Kidney (tissue), 14 donors: ENCODE data around the gene KDM4C. TPM values are rescaled to one million over a fixed set of nuclear protein-coding genes. Genes with fewer than 3 reads are reported as not detected.

Experiments
- DNase-seq, 5 donors: peaks; one replicate each; pipeline ENCODE4 v3.0.0-alpha.2; 2013 to 2020
- FAIRE-seq: peaks from 2 replicates; lab custom pipeline; 2012; peaks lifted over from hg19 to GRCh38; lab: Jason Lieb, UNC
- H3K27ac ChIP-seq, 2 donors: one replicate each; pipeline ENCODE4 v1.7.0; 2013; ENCODE audit warnings: low read depth in 2 of 2, low read length in 2 of 2, inconsistent platforms in 1 of 2
- H3K27me3 ChIP-seq: one replicate; pipeline ENCODE4 v1.7.1; 2013; ENCODE audit warnings: low read length, inconsistent platforms; ENCODE audit not compliant: control insufficient read depth, insufficient read depth
- H3K36me3 ChIP-seq, 3 donors: one replicate each; pipeline versions ENCODE4 v1.7.0 to v1.7.1; 2013; ENCODE audit warnings: low read length in 3 of 3, control low read depth in 1 of 3, inconsistent platforms in 1 of 3; ENCODE audit not compliant: insufficient read depth in 3 of 3, control insufficient read depth in 2 of 3
- H3K4me1 ChIP-seq, 3 donors: one replicate each; pipeline versions ENCODE4 v1.7.0 to v1.7.1; 2013; ENCODE audit warnings: low read length in 3 of 3, inconsistent platforms in 1 of 3, low read depth in 1 of 3; ENCODE audit not compliant: control insufficient read depth in 2 of 3, insufficient read depth in 2 of 3
- H3K4me3 ChIP-seq, 3 donors: one replicate each; pipeline versions ENCODE4 v1.7.0 to v1.8.1; 2013; ENCODE audit warnings: low read length in 3 of 3, control low read depth in 1 of 3, inconsistent platforms in 1 of 3
- H3K9ac ChIP-seq, 3 donors: one replicate each; pipeline versions ENCODE4 v1.7.0 to v1.7.1; 2013; ENCODE audit warnings: low read length in 3 of 3, control low read depth in 1 of 3, inconsistent platforms in 1 of 3
- H3K9me3 ChIP-seq, 3 donors: one replicate each; pipeline versions ENCODE4 v1.7.0 to v1.7.1; 2013; ENCODE audit warnings: low read length in 3 of 3, control low read depth in 1 of 3, inconsistent platforms in 1 of 3; ENCODE audit not compliant: control insufficient read depth in 2 of 3, insufficient read depth in 1 of 3
- intact Hi-C: fragments of 100-400 bp; cut with DNase I; formaldehyde crosslinking; loops from one replicate; pipeline ENCODE4 v1.11.1; 2022
- polyA plus RNA-seq: library from polyadenylated mRNA; stranded (reverse); fragments of 350-450 nt; fragmentation: Illumina TruSeq; extraction: RNeasy Lipid Tissue Mini Kit (QIAGEN cat#74804); gene quantifications from one replicate; pipeline ENCODE4 v1.2.3, GENCODE V29; 2014; ENCODE audit warnings: low read depth, low replicate concordance; ENCODE audit not compliant: insufficient read depth
- total RNA-seq: library from RNA; stranded (reverse); fragmentation: NEBNext Ultra II Directional; extraction: Animal tissue kit (Norgen Biotek cat#: 25700); gene quantifications from one replicate; pipeline ENCODE4 v1.2.1, GENCODE V29; 2021
- TF ChIP-seq, protein P1 (sequence below): IDR thresholded peaks from 3 replicates; pipeline ENCODE4 v1.5.1; 2012; ENCODE audit warnings: mild to moderate bottlenecking, moderate library complexity, borderline replicate concordance; ENCODE audit not compliant: insufficient read depth; ENCODE audit errors: extremely low read depth
- donor health status: control.
- donor health status: control.
- donor health status: control.
- donor health status: control.
- donor health status: control.
- donor health status: DM: yes; HTN: yes; CAD: no.
- donor health status: Normal renal cell carcinoma (clear cell type).

Gene KDM4C
- total and polyA plus RNA-seq, 2 donors from 2014 or later: 7.1 to 47.1 TPM

DNA sequence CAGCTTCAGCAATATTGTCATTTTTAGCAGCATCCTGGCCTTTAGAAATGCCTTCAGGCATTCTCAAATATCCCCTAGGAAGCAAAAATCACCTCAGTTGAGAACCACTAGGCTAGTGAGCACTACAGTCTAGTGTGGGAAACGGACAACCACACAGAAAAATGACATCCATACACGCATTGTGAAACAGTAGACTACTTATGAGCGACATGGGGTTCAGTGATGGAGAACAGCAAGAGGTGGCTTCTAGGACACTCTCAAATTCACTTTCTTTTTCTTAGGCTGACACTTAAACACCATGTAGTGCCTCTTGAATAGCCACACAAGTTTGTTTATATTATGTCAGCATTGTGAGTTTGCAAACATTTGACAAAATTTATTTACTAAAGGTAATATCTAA lies 203.0 kb downstream of the KDM4C start:
- H3K27ac ChIP-seq: no peak overlapping the region
- H3K4me1 ChIP-seq: peaks cover 0 to 7% (median 1%) of the 10 kb centered on the region in 3 donors
- H3K9me3 ChIP-seq: no peaks in the 10 kb centered on the region
- no peaks in the 10 kb centered on the region for H3K36me3 ChIP-seq
- FAIRE-seq: no peak
- no peak overlapping the region for H3K4me3 ChIP-seq
- TF ChIP-seq, protein P1, sequence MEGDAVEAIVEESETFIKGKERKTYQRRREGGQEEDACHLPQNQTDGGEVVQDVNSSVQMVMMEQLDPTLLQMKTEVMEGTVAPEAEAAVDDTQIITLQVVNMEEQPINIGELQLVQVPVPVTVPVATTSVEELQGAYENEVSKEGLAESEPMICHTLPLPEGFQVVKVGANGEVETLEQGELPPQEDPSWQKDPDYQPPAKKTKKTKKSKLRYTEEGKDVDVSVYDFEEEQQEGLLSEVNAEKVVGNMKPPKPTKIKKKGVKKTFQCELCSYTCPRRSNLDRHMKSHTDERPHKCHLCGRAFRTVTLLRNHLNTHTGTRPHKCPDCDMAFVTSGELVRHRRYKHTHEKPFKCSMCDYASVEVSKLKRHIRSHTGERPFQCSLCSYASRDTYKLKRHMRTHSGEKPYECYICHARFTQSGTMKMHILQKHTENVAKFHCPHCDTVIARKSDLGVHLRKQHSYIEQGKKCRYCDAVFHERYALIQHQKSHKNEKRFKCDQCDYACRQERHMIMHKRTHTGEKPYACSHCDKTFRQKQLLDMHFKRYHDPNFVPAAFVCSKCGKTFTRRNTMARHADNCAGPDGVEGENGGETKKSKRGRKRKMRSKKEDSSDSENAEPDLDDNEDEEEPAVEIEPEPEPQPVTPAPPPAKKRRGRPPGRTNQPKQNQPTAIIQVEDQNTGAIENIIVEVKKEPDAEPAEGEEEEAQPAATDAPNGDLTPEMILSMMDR: no peak
- H3K27me3 ChIP-seq: no peaks in the 10 kb centered on the region
- H3K9ac ChIP-seq: no peak overlapping the region
- intact Hi-C loops: no loop called here
- DNase-seq: no peak

DNA sequence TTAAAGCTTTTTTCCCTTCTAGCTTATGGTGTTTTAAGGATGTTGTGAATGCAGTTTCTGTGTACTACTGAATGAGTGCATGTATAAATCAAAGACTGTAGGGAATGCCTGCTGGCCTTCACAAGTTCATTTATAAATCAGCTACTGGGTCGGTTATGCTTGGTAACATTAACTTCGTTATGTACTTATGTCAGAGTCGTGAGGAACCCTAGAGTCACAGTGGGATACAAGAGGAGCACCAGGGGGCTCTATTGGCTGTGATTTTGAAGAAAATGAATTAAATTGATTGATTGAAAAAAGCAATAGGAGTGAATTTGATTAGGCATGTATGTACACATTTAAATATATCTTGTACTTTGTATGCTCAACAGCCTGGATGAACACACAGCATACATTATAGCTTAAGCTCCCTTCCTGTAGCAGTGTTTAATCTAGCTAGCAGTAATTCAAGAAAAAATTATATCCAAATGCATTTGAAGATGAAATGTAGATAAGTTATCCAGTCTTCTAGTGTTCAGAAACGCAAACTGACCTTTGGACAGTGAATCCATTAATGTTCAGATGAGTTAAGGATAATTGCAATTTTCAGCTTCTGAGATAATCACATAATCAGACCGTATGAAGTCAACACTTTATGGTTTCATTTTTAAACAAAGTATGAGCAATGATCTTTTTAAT lies 204.2 kb downstream of the KDM4C start:
- Histone ChIP-seq H3K4me3 (no peak overlapping the region), H3K27ac (no peak overlapping the region), H3K9ac (no peak overlapping the region), H3K36me3 (no peaks in the 10 kb centered on the region), H3K9me3 (no peaks in the 10 kb centered on the region), H3K27me3 (no peaks in the 10 kb centered on the region), H3K4me1 (peaks cover 0 to 7% (median 0%) of the 10 kb centered on the region in 3 donors)
- FAIRE-seq: no peak
- no peak for DNase-seq
- intact Hi-C loops: no loop called here
- TF ChIP-seq, protein P1: no peak

DNA sequence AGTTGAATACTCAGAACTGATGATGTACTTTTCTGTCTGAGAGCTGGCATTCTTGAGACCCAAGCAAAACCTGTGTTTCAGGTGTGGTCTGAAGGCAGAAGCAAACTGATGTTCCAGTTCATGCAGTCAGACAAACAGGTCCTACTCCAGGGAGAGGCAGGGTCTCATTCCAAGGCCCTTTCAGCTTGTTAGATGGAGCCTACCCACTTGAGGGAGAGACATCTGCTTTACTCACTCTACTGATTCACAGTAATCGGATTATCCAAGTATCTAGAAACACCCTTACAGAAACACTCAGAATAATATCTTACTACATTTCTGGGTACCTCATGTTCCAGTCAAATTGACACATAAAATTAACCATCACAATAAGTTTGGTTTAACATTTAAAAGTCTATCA lies 207.8 kb downstream of the KDM4C start:
- no peaks in the 10 kb centered on the region for H3K36me3 ChIP-seq
- no peaks in the 10 kb centered on the region for H3K27me3 ChIP-seq
- no peaks in the 10 kb centered on the region for H3K9me3 ChIP-seq
- no peak for DNase-seq
- TF ChIP-seq, protein P1: no peak
- intact Hi-C loops: no loop called here
- H3K9ac ChIP-seq: no peak overlapping the region
- no peak overlapping the region for H3K27ac ChIP-seq
- no peak for FAIRE-seq
- H3K4me3 ChIP-seq: no peak overlapping the region
- peaks cover 0 to 14% (median 2%) of the 10 kb centered on the region in 3 donors for H3K4me1 ChIP-seq

DNA sequence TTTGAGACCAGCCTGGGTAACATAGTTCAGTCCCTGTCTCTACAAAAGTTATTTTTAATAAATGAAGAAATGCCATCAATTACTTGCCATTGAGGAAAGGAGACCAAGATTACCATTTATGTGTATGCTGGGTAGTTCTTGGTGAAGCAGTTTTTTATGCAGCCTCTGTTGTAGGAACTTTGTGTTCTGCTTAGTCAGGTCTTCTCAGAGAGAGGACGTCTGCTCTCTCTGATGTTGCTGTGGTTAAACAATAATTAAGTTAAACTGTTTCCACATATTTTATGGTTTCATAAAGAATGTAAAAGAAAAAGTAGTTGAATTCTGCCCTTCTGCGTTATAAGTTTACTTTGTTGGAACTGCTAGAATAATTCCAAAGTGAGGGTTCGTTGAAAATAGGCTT lies 210.5 kb downstream of the KDM4C start:
- Histone ChIP-seq H3K4me3 (no peak overlapping the region), H3K36me3 (no peaks in the 10 kb centered on the region), H3K27ac (peak overlapping the region in 1 of 2 donors; percentile 16), H3K4me1 (peaks cover 0 to 7% (median 2%) of the 10 kb centered on the region in 3 donors), H3K9ac (no peak overlapping the region), H3K9me3 (no peaks in the 10 kb centered on the region), H3K27me3 (no peaks in the 10 kb centered on the region)
- FAIRE-seq: no peak
- DNase-seq: no peak
- TF ChIP-seq, protein P1: no peak
- intact Hi-C loops: no loop called here
